Hepatocyte (in vitro differentiated cells): ENCODE measurements around the gene GTPBP3. TPM values are rescaled to one million over a fixed set of nuclear protein-coding genes. Genes with fewer than 3 reads are reported as not detected.

Experiments
- DNase-seq: peaks from one replicate; pipeline ENCODE4 v3.0.0-alpha.2; 2016; ENCODE audit warnings: low spot score
- H2AFZ ChIP-seq: fragments of 200-600 bp; sonication (generic); 2 replicates; pipeline ENCODE4 v1.6.0; 2016; ENCODE audit warnings: antibody characterized with exemption, mild to moderate bottlenecking
- H3K27ac ChIP-seq: fragments of 200-600 bp; sonication (generic); 2 replicates; pipeline ENCODE4 v1.5.1; 2016; ENCODE audit warnings: mild to moderate bottlenecking
- H3K27me3 ChIP-seq: fragments of 200-600 bp; sonication (generic); 2 replicates; pipeline ENCODE4 v1.6.1; 2016
- H3K36me3 ChIP-seq: fragments of 200-600 bp; sonication (generic); replicated peaks from 2 replicates; pipeline ENCODE4 v1.5.1; 2016; ENCODE audit warnings: low read depth; ENCODE audit not compliant: insufficient read depth
- H3K4me1 ChIP-seq: fragments of 200-600 bp; sonication (generic); 2 replicates; pipeline ENCODE4 v1.5.1; 2016; ENCODE audit warnings: mild to moderate bottlenecking, moderate library complexity; ENCODE audit not compliant: insufficient read depth
- H3K4me2 ChIP-seq: fragments of 200-600 bp; sonication (generic); 2 replicates; pipeline ENCODE4 v1.6.0; 2016
- H3K4me3 ChIP-seq: fragments of 200-600 bp; sonication (generic); 2 replicates; pipeline ENCODE4 v1.5.1; 2016; ENCODE audit warnings: mild to moderate bottlenecking
- H3K79me2 ChIP-seq: fragments of 200-600 bp; sonication (generic); 2 replicates; pipeline ENCODE4 v1.6.0; 2017; ENCODE audit warnings: mild to moderate bottlenecking
- H3K9me2 ChIP-seq: fragments of 200-600 bp; sonication (generic); replicated peaks from 2 replicates; pipeline ENCODE4 v1.6.0; 2017; ENCODE audit warnings: mild to moderate bottlenecking; ENCODE audit not compliant: insufficient read depth
- H3K9me3 ChIP-seq: fragments of 200-600 bp; sonication (generic); 2 replicates; pipeline ENCODE4 v1.5.1; 2016; ENCODE audit warnings: low read depth, mild to moderate bottlenecking
- H4K20me1 ChIP-seq: fragments of 200-600 bp; sonication (generic); 2 replicates; pipeline ENCODE4 v1.6.0; 2016; ENCODE audit warnings: mild to moderate bottlenecking; ENCODE audit not compliant: insufficient read depth, poor library complexity, severe bottlenecking
- CTCF ChIP-seq: fragments of 200-600 bp; sonication (generic); IDR thresholded peaks from 2 replicates; pipeline ENCODE4 v1.5.1; 2016; ENCODE audit warnings: antibody characterized with exemption, mild to moderate bottlenecking; ENCODE audit not compliant: poor library complexity
- EZH2 ChIP-seq: fragments of 200-600 bp; sonication (generic); IDR thresholded peaks from 2 replicates; pipeline ENCODE4 v1.6.1; 2016; ENCODE audit warnings: antibody characterized with exemption, mild to moderate bottlenecking, borderline replicate concordance
- EZH2phosphoT487 ChIP-seq: fragments of 200-600 bp; sonication (generic); IDR thresholded peaks from one replicate; pipeline ENCODE4 v1.6.1; 2018; ENCODE audit warnings: antibody characterized with exemption, mild to moderate bottlenecking, low read depth, moderate library complexity; ENCODE audit not compliant: unreplicated experiment, severe bottlenecking
- WGBS: methylation state at CpG from one replicate; pipeline ENCODE4 v1.1.6; 2016; ENCODE audit warnings: low lambda C conversion rate; ENCODE audit errors: missing lambda C conversion rate; 5-methylcytosine and 5-hydroxymethylcytosine counted together
- polyA plus RNA-seq: library from polyadenylated mRNA; unstranded; fragments of >200 nt; fragmentation: Nextera tagmentation; extraction: Ambion mirVana; gene quantifications from 2 replicates; pipeline ENCODE4 v1.2.1, GENCODE V29; 2016
- total RNA-seq: library from RNA; depleted of rRNA; stranded (reverse); fragments of >200 nt; gene quantifications from 2 replicates; pipeline ENCODE4 v1.2.3, GENCODE V29; 2014

Gene GTPBP3
- total and polyA plus RNA-seq, 2 experiments from 2014 or later, result 13.2 to 20.9 TPM

GRCh38 chr19:17327654-17328516 is 9.5 kb upstream of the GTPBP3 start:
- 16% methylated on average over 47 of the region's 64 CpGs for WGBS
- peak overlapping the region; percentile 90 for H2AFZ ChIP-seq
- H3K4me1 ChIP-seq, result peaks cover 12% of the 10 kb centered on the region
- no peaks in the 10 kb centered on the region for H3K79me2 ChIP-seq
- H3K36me3 ChIP-seq, result no peaks in the 10 kb centered on the region
- H3K27me3 ChIP-seq, result no peaks in the 10 kb centered on the region
- H4K20me1 ChIP-seq, result no peaks in the 10 kb centered on the region
- H3K4me3 ChIP-seq, result no peak overlapping the region
- H3K9me2 ChIP-seq, result no peaks in the 10 kb centered on the region
- H3K9me3 ChIP-seq, result no peaks in the 10 kb centered on the region
- peak; percentile 47 for TF ChIP-seq CTCF
- no peak for TF ChIP-seq EZH2
- TF ChIP-seq EZH2phosphoT487, result no peak
- H3K4me2 ChIP-seq, result peak overlapping the region; percentile 94
- H3K27ac ChIP-seq, result peak overlapping the region; percentile 85
- peak; percentile 89 for DNase-seq

- Histone ChIP-seq H3K9me2 (no peaks in the 10 kb centered on the region), H3K4me2 (peak overlapping the region; percentile 94), H4K20me1 (no peaks in the 10 kb centered on the region), H3K36me3 (no peaks in the 10 kb centered on the region), H3K27me3 (no peaks in the 10 kb centered on the region), H3K27ac (peak overlapping the region; percentile 85), H3K4me1 (peaks cover 14% of the 10 kb centered on the region), H3K79me2 (peaks cover 2% of the 10 kb centered on the region), H2AFZ (peak overlapping the region; percentile 90), H3K4me3 (no peak overlapping the region), H3K9me3 (no peaks in the 10 kb centered on the region)
- WGBS, result 25% methylated on average over 19 of the region's 94 CpGs
- DNase-seq, result peak; percentile 39
- no peak for TF ChIP-seq EZH2phosphoT487
- no peak for TF ChIP-seq EZH2
- TF ChIP-seq CTCF, result no peak
These were observed 8.6 kb upstream of the GTPBP3 start for GRCh38 chr19:17328517-17329365.

GRCh38 chr19:17329366-17330261 is 7.7 kb upstream of the GTPBP3 start:
- Histone ChIP-seq H3K9me2 (no peaks in the 10 kb centered on the region), H3K36me3 (no peaks in the 10 kb centered on the region), H3K9me3 (no peaks in the 10 kb centered on the region), H3K4me1 (peaks cover 18% of the 10 kb centered on the region), H3K27ac (no peak overlapping the region), H3K4me3 (no peak overlapping the region), H2AFZ (no peak overlapping the region), H3K27me3 (no peaks in the 10 kb centered on the region), H3K4me2 (peak overlapping the region; percentile 94), H4K20me1 (no peaks in the 10 kb centered on the region), H3K79me2 (peaks cover 5% of the 10 kb centered on the region)
- 87% methylated on average over 41 of the region's 51 CpGs for WGBS
- no peak for TF ChIP-seq EZH2
- TF ChIP-seq CTCF, result no peak
- TF ChIP-seq EZH2phosphoT487, result no peak
- DNase-seq, result peak; percentile 11
